SJSA1 (cell line): ENCODE measurements around the gene TNRC18. TPM values are rescaled to one million over a fixed set of nuclear protein-coding genes. Genes with fewer than 3 reads are reported as not detected.

Experiments used
- DNase-seq, 2 experiments: peaks; one replicate each; pipeline ENCODE4 v3.0.0-alpha.2; 2015 to 2020; ENCODE audit warnings: low spot score in 2 of 2, low read depth in 1 of 2
- H3K27ac ChIP-seq: fragments of 250-450 bp; sonication (Bioruptor Pico); 2 replicates; pipeline ENCODE4 v1.5.1; 2020; ENCODE audit warnings: mild to moderate bottlenecking, moderate library complexity
- H3K27me3 ChIP-seq: fragments of 250-450 bp; sonication (Bioruptor Pico); replicated peaks from 2 replicates; pipeline ENCODE4 v1.5.1; 2020; ENCODE audit warnings: mild to moderate bottlenecking, moderate library complexity
- H3K36me3 ChIP-seq: fragments of 250-450 bp; sonication (Bioruptor Pico); 2 replicates; pipeline ENCODE4 v1.5.1; 2020; ENCODE audit warnings: mild to moderate bottlenecking
- H3K4me1 ChIP-seq: fragments of 250-450 bp; sonication (Bioruptor Pico); replicated peaks from 2 replicates; pipeline ENCODE4 v1.6.1; 2021; ENCODE audit warnings: mild to moderate bottlenecking
- H3K4me3 ChIP-seq: fragments of 250-450 bp; sonication (Bioruptor Pico); 2 replicates; pipeline ENCODE4 v1.5.1; 2020; ENCODE audit warnings: mild to moderate bottlenecking
- H3K9me3 ChIP-seq: fragments of 250-450 bp; sonication (Bioruptor Pico); replicated peaks from 2 replicates; pipeline ENCODE4 v1.5.1; 2020; ENCODE audit warnings: mild to moderate bottlenecking
- total RNA-seq: library from RNA; depleted of rRNA; stranded (reverse); fragments of >200 nt; shearing (Covaris generic); gene quantifications from 2 replicates; pipeline ENCODE4 v1.2.3, GENCODE V29; 2014

Gene TNRC18
- total RNA-seq, 1 experiment from 2014 or later: 19.8 TPM

- Histone ChIP-seq H3K4me1 (peaks cover 18% of the 10 kb centered on the region), H3K36me3 (peaks cover 18% of the 10 kb centered on the region), H3K4me3 (no peak overlapping the region), H3K9me3 (no peaks in the 10 kb centered on the region), H3K27ac (no peak overlapping the region), H3K27me3 (no peaks in the 10 kb centered on the region)
- DNase-seq: no peak
These were observed 5.0 kb upstream of the TNRC18 start for GRCh38 chr7:5428478-5429252.

DNA sequence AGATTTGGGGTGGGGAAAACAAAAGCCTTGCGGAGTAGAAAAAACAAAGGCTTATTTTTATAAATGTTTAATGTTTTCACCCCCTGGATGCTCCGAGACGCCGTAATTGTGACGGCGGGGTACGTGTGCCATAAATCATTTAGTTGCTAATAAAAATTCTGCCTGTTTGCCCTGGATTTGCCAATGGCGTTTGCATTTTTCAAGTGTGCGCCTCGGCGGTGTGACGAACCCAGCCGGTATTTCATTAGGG, 2.5 kb upstream of the TNRC18 start:
- peaks cover 18% of the 10 kb centered on the region for H3K4me1 ChIP-seq
- H3K9me3 ChIP-seq: no peaks in the 10 kb centered on the region; the same call in 1 of the 2 replicates
- no peaks in the 10 kb centered on the region for H3K27me3 ChIP-seq
- H3K4me3 ChIP-seq: peak overlapping the region; percentile 60
- H3K36me3 ChIP-seq: peaks cover 18% of the 10 kb centered on the region
- H3K27ac ChIP-seq: peak overlapping the region; percentile 81
- no peak for DNase-seq

DNA sequence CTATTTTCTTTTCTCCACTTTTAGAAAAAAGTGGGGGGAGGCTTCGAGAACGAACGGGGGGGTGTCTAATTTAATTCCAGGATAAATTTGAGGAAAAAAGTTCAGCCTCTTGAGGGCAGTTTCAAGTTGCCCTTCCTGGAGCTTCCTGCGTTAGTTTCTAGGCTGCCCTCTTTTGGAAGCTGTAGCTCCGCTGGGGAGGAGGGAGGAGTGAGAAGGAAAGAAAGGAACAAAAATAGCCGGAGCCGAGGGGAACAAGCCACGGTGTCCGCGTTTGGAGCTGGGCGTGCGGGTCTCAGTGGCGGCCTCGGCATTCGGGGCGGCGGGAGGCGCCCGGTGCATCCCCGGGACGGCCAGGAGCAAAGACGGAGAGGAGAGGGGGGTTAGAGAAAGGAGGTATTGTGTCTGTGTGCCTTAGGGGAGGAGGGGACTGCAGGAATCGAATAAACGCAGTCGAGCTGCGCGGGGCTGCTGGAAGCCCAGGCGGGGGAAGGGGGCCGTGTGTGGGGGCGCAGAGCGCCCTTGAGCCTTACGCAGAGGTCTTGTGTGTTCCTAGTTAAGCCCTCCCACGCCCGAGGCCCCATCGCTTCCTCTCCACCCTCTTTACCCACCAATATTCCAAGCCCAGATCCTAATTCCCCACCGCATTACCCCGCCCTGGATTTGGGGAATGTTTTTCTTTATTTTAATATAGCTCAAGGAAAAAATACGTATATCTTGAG, 2.0 kb upstream of the TNRC18 start:
- peaks cover 18% of the 10 kb centered on the region for H3K4me1 ChIP-seq
- peak; percentile 72 to 87 for DNase-seq
- H3K9me3 ChIP-seq: no peaks in the 10 kb centered on the region; the same call in 1 of the 2 replicates
- peaks cover 18% of the 10 kb centered on the region for H3K36me3 ChIP-seq
- H3K27ac ChIP-seq: peak overlapping the region; percentile 81
- no peaks in the 10 kb centered on the region for H3K27me3 ChIP-seq
- peak overlapping the region; percentile 60 for H3K4me3 ChIP-seq

GRCh38 chr7:5424749-5425506, 1.3 kb upstream of the TNRC18 start:
- Histone ChIP-seq H3K27ac (peak overlapping the region; percentile 81), H3K4me3 (peak overlapping the region; percentile 60), H3K27me3 (no peaks in the 10 kb centered on the region), H3K4me1 (peaks cover 24% of the 10 kb centered on the region), H3K36me3 (peaks cover 24% of the 10 kb centered on the region), H3K9me3 (no peaks in the 10 kb centered on the region; the same call in 1 of the 2 replicates)
- DNase-seq: peak in 1 of 2 experiments; percentile 66

DNA sequence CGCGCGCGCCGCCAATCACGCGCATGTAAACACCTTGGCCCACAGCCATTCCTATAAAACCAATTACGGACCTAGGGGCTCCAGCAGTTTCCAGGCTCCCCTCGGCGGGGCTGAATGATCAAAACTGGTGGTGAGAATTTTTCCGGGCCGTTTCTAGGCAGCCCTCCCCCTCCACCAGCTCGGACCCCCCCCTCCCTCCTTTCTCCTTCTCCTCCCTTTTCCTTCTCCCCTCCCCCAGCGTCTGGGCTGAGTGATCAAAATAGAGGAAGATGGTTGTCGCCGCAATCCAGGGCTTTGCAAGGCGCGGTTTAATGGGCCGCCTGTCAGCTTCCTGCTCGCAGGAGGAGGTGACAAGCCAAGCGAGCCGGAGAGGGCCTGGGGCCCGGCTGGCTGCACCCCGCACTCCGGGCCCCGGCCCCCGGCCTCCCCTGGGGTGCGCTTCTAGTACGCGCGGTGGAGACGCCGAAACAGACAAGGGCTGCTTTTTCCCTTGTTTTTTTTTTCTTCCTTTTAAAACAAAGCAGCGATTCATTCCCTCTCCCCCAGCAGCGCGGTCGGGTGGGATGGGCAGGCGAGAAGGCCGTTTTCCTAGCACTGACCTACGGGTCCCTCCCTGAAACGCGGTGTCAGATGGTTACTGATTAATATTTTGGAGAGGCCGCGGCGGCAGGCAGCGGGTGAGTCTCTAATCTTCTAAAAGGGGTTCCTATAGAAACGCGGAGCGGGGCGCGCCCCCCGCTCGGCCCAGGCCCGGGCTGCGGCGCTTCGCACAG, 528 bp upstream of the TNRC18 start:
- Histone ChIP-seq H3K27me3 (no peaks in the 10 kb centered on the region), H3K27ac (peak overlapping the region; percentile 81), H3K36me3 (peaks cover 25% of the 10 kb centered on the region), H3K4me3 (peak overlapping the region; percentile 60), H3K4me1 (peaks cover 32% of the 10 kb centered on the region), H3K9me3 (no peaks in the 10 kb centered on the region; the same call in 1 of the 2 replicates)
- DNase-seq: peak; percentile 92 to 96

- no peaks in the 10 kb centered on the region for H3K27me3 ChIP-seq
- H3K9me3 ChIP-seq: no peaks in the 10 kb centered on the region; the same call in 1 of the 2 replicates
- H3K4me3 ChIP-seq: peak overlapping the region; percentile 92
- DNase-seq: peak in 1 of 2 experiments; percentile 62
- peak overlapping the region; percentile 88 for H3K27ac ChIP-seq
- peaks cover 40% of the 10 kb centered on the region for H3K4me1 ChIP-seq
- H3K36me3 ChIP-seq: peaks cover 27% of the 10 kb centered on the region
These were observed 983 bp downstream of the TNRC18 start for GRCh38 chr7:5422396-5423305.

DNA sequence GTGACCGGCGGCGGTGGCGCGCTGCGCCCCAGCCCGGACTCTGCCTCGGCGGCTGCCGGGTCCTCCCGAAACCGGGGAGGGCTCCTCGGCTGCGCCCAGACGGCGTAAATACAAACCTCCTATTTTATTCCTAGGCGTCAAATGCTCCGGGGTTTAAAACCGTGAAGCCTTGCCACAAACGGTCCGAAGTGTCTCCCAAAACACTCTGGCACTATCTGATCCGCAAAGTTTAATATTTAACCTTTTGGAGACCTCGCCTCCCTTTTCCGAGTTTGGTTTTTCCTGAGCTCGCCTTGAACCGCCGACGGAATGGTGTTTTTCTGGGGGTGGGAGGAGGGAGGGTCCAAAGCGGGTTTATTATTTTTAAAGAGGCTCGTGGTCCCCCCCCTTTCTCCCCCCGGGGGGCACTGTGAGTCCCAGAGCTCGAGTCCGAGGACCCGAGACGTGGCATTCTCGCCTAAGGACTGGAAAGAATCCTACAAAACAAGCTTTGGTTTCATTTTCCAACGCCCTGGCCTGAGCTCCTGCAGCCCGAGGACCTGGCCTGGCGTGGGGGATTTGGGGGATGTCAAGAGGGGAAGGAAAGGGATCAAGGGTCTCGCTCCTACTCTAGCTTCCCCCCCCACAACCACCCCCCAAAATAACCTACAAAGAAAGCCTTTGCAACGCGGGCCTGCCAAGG, 1.8 kb downstream of the TNRC18 start:
- Histone ChIP-seq H3K27ac (peak overlapping the region; percentile 88), H3K36me3 (peaks cover 22% of the 10 kb centered on the region), H3K4me3 (peak overlapping the region; percentile 92), H3K27me3 (no peaks in the 10 kb centered on the region), H3K4me1 (peaks cover 39% of the 10 kb centered on the region), H3K9me3 (no peaks in the 10 kb centered on the region; the same call in 1 of the 2 replicates)
- DNase-seq: peak; percentile 76 to 85

DNA sequence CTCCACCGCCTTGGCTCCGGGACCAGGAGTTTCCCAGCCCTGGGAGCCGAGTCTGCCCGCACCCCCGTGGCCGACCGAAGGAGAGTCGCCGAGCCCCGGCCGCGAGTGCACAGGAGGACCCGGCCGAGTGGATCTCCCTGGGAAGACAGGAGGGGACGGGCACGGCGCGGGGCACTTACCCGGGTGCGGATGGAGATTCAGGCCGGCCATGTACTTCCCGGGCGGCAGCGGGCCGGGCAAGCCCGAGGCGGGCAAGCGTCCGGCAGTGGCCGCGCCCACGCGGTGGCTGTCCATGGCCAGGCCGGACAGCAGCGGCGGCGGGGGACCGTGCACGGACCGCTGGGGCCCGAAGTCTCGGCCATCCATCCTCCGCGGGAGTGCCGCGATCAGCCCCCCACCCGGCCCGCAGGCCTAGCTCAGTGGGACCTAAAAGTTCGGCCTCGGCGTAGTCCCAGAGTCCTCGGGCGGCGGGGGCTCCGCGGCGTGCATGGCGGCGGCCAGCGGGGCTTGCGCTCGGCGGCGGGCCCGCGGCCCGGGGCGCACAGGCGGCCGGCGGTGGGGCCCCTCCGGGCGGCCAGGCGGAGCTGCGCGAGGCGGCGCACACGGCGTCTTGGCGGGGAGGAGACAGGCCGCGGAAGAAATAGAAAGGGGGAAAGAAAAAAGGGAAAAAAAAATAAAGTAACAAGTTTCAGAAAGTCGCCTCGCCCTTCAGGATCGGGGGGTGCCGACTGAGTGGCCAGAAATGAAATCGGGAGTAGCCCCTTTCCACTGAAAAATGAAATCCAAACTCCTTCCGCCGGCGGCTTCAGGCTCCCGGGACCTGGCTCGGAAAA, 2.5 kb downstream of the TNRC18 start:
- H3K4me3 ChIP-seq: peak overlapping the region; percentile 92
- peaks cover 22% of the 10 kb centered on the region for H3K36me3 ChIP-seq
- H3K27ac ChIP-seq: peak overlapping the region; percentile 88
- peak in 1 of 2 experiments; percentile 71 for DNase-seq
- no peaks in the 10 kb centered on the region; the same call in 1 of the 2 replicates for H3K9me3 ChIP-seq
- peaks cover 33% of the 10 kb centered on the region for H3K4me1 ChIP-seq
- H3K27me3 ChIP-seq: no peaks in the 10 kb centered on the region

DNA sequence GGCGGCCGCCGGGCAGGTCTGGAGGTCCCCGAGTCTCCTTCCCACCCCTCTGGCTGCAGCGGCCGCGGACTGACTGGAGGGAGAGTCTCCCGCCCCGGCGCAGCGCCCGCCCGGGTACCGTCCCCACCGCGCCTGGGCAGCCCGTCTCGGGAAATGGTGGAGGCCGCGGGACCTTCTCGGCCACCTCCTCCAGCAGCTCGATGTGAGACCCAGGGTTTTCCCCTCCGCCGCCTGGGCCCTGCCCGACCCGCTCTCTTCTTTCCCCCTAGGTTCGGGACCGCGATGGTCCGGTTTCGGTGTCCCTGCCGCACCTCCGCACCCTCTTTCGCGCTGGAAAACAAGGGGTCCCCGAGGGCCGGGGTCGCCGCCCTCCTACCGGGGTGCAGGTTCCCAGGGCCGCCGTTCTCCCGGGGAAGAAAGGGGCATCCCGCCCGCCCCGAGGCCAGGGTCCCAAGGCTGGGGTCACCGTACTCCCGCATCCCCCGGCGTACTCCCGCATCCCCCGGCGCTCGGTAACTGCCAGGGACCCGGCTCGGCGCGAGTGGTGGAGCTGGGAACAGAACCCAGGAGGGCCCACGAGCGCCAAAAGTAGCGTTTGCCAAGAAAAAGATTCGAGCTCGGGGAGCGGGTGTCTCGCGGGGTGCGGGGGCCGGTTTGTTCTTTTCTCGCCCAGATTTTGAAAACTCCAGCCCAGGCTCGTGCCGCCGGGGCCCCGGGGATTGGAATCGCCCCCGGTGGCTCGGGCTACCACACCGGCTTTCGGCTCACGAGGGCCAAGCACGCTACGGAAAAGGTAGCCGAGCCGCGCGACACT, 3.4 kb downstream of the TNRC18 start:
- Histone ChIP-seq H3K27me3 (no peaks in the 10 kb centered on the region), H3K4me3 (peak overlapping the region; percentile 92), H3K27ac (peak overlapping the region; percentile 52; the same call in 1 of the 2 replicates)

GRCh38 chr7:5419539-5420066, 4.0 kb downstream of the TNRC18 start:
- H3K27me3 ChIP-seq: no peaks in the 10 kb centered on the region
- H3K9me3 ChIP-seq: no peaks in the 10 kb centered on the region; the same call in 1 of the 2 replicates
- peaks cover 22% of the 10 kb centered on the region for H3K36me3 ChIP-seq
- no peak for DNase-seq
- H3K4me3 ChIP-seq: peak overlapping the region; percentile 92
- peaks cover 33% of the 10 kb centered on the region for H3K4me1 ChIP-seq
- peak overlapping the region; percentile 18; the same call in 1 of the 2 replicates for H3K27ac ChIP-seq

More for the DNA sequence above, 3.4 kb downstream of the TNRC18 start:
- H3K4me1 ChIP-seq: peaks cover 33% of the 10 kb centered on the region
- DNase-seq: peak in 1 of 2 experiments; percentile 59
- peaks cover 22% of the 10 kb centered on the region for H3K36me3 ChIP-seq
- H3K9me3 ChIP-seq: no peaks in the 10 kb centered on the region; the same call in 1 of the 2 replicates
